SK-N-SH treated with all-trans-retinoic acid at 6 μM for 48 hours (cell line): ENCODE data around the gene SPOP.

Experiments
- ATAC-seq: fragments of 200-7000 bp; cut with Tn5 transposase; 3 replicates; pipeline ENCODE4 v1.9.1; 2020; ENCODE audit warnings: mild to moderate bottlenecking, moderate library complexity
- ARNTL ChIP-seq: fragments of 450-650 bp; formaldehyde crosslinking; IDR thresholded peaks from 2 replicates; pipeline ENCODE4 v1.5.0; 2020; ENCODE audit warnings: low read depth, mild to moderate bottlenecking, moderate library complexity, borderline replicate concordance
- BACH2 ChIP-seq: fragments of 250-450 bp; sonication (Bioruptor Pico); IDR thresholded peaks from 2 replicates; pipeline ENCODE4 v1.9.0; 2021; ENCODE audit warnings: mild to moderate bottlenecking, borderline replicate concordance
- CREB5 ChIP-seq: fragments of 250-450 bp; sonication (Bioruptor Pico); IDR thresholded peaks from 2 replicates; pipeline ENCODE4 v1.5.1; 2020; ENCODE audit warnings: low read depth, mild to moderate bottlenecking, moderate library complexity
- CSDC2 ChIP-seq: fragments of 250-450 bp; sonication (Bioruptor Pico); IDR thresholded peaks from 2 replicates; pipeline ENCODE4 v1.5.0; 2020; ENCODE audit warnings: mild to moderate bottlenecking, moderate library complexity
- ESRRG ChIP-seq: fragments of 250-450 bp; sonication (Bioruptor Pico); IDR thresholded peaks from 2 replicates; pipeline ENCODE4 v1.6.1; 2021; ENCODE audit warnings: mild to moderate bottlenecking
- GLIS3 ChIP-seq: fragments of 250-450 bp; sonication (Bioruptor Pico); IDR thresholded peaks from 2 replicates; pipeline ENCODE4 v1.5.0; 2020; ENCODE audit warnings: mild to moderate bottlenecking, moderate library complexity
- ISL1 ChIP-seq: fragments of 250-450 bp; sonication (Bioruptor Pico); IDR thresholded peaks from 2 replicates; pipeline ENCODE4 v2.1.2; 2022; ENCODE audit warnings: mild to moderate bottlenecking, moderate library complexity
- OSR1 ChIP-seq: fragments of 250-450 bp; sonication (Bioruptor Pico); IDR thresholded peaks from 2 replicates; pipeline ENCODE4 v1.8.0; 2022; ENCODE audit warnings: moderate library complexity, mild to moderate bottlenecking, inconsistent platforms
- PATZ1 ChIP-seq: fragments of 250-450 bp; sonication (Bioruptor Pico); IDR thresholded peaks from 2 replicates; pipeline ENCODE4 v1.8.0; 2020; ENCODE audit warnings: mild to moderate bottlenecking, moderate library complexity, borderline replicate concordance
- POU6F1 ChIP-seq: fragments of 250-450 bp; sonication (Bioruptor Pico); IDR thresholded peaks from 2 replicates; pipeline ENCODE4 v1.8.0; 2021; ENCODE audit warnings: low read depth, mild to moderate bottlenecking, moderate library complexity, borderline replicate concordance
- PPARA ChIP-seq: fragments of 250-450 bp; sonication (Bioruptor Pico); IDR thresholded peaks from 2 replicates; pipeline ENCODE4 v1.5.0; 2020; ENCODE audit warnings: mild to moderate bottlenecking, borderline replicate concordance
- RARB ChIP-seq: fragments of 250-450 bp; sonication (Bioruptor Pico); IDR thresholded peaks from 2 replicates; pipeline ENCODE4 v1.8.0; 2021; ENCODE audit warnings: mild to moderate bottlenecking, moderate library complexity
- SNAI2 ChIP-seq: fragments of 250-450 bp; sonication (Bioruptor Pico); IDR thresholded peaks from 2 replicates; pipeline ENCODE4 v1.5.0; 2020; ENCODE audit warnings: mild to moderate bottlenecking, moderate library complexity
- TCF4 ChIP-seq: fragments of 250-450 bp; sonication (Bioruptor Pico); IDR thresholded peaks from 2 replicates; pipeline ENCODE4 v1.8.0; 2021; ENCODE audit warnings: mild to moderate bottlenecking, moderate library complexity, borderline replicate concordance
- TOX ChIP-seq: fragments of 250-450 bp; sonication (Bioruptor Pico); IDR thresholded peaks from 2 replicates; pipeline ENCODE4 v1.8.0; 2021; ENCODE audit warnings: mild to moderate bottlenecking, moderate library complexity, borderline replicate concordance
- ZC3H10 ChIP-seq: fragments of 250-450 bp; sonication (Bioruptor Pico); IDR thresholded peaks from 2 replicates; pipeline ENCODE4 v1.5.1; 2021; ENCODE audit warnings: mild to moderate bottlenecking, moderate library complexity
- ZFP3 ChIP-seq: fragments of 250-450 bp; sonication (Bioruptor Pico); IDR thresholded peaks from 2 replicates; pipeline ENCODE4 v1.5.0; 2020; ENCODE audit warnings: mild to moderate bottlenecking, moderate library complexity
- ZFP30 ChIP-seq: fragments of 450-650 bp; formaldehyde crosslinking; IDR thresholded peaks from 2 replicates; pipeline ENCODE4 v1.5.0; 2022; ENCODE audit warnings: mild to moderate bottlenecking, moderate library complexity
- ZNF565 ChIP-seq: fragments of 450-650 bp; formaldehyde crosslinking; conservative IDR thresholded peaks from 2 replicates; pipeline ENCODE4 v1.5.0; 2020; ENCODE audit warnings: low read depth, mild to moderate bottlenecking, moderate library complexity
- ZNF70 ChIP-seq: fragments of 450-650 bp; formaldehyde crosslinking; IDR thresholded peaks from 2 replicates; pipeline ENCODE4 v1.5.0; 2020; ENCODE audit warnings: mild to moderate bottlenecking, moderate library complexity
- ZNF8 ChIP-seq: fragments of 450-650 bp; formaldehyde crosslinking; IDR thresholded peaks from 2 replicates; pipeline ENCODE4 v1.5.0; 2020; ENCODE audit warnings: mild to moderate bottlenecking, moderate library complexity
- TF ChIP-seq, protein P1 (sequence below): fragments of 250-450 bp; sonication (Bioruptor Pico); IDR thresholded peaks from 2 replicates; pipeline ENCODE4 v1.5.1; 2021; ENCODE audit warnings: mild to moderate bottlenecking, moderate library complexity

Gene SPOP

GRCh38 chr17:49574945-49575678 is 102.8 kb downstream of the SPOP start:
- ATAC-seq, result no peak
- no peak for TF ChIP-seq PATZ1 (CRISPR knock-in tag)
- no peak for TF ChIP-seq CSDC2 (CRISPR knock-in tag)
- no peak for TF ChIP-seq PPARA (CRISPR knock-in tag)
- no peak for TF ChIP-seq ISL1

DNA sequence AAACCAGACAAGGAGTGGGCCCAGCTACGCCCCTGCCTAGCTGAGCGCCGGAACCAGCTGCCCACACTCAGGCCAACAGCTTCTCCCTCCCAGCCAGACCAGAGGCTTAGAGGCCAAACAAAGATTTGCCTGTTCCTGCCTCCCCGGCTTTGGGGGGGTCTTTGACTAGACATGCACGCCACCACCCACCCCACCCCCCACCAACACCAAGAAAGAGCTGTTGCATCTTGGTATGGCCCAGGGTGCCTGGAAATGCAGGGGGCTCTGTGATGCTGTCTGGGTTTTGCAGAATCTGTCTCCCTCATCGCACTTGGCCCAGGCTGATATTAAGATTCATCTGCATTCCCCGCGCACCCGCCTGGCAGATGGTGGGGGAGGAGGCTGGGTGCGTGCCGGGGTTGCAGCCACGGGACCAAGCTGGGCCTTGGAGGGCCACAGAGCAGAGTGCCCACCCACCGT is 103.5 kb downstream of the SPOP start:
- ATAC-seq, result no peak
- TF ChIP-seq RARB (no peak), ZNF565 (CRISPR knock-in tag) (no peak), TCF4 (CRISPR knock-in tag) (no peak)

- TF ChIP-seq PPARA (CRISPR knock-in tag) (no peak), BACH2 (no peak), CREB5 (CRISPR knock-in tag) (no peak), PATZ1 (CRISPR knock-in tag) (no peak), ZFP30 (CRISPR knock-in tag) (no peak), ZFP3 (CRISPR knock-in tag) (no peak), ZNF8 (CRISPR knock-in tag) (no peak), SNAI2 (CRISPR knock-in tag) (no peak), ARNTL (CRISPR knock-in tag) (no peak), ZC3H10 (no peak), ISL1 (no peak), POU6F1 (CRISPR knock-in tag) (no peak), ZNF70 (CRISPR knock-in tag) (no peak), GLIS3 (CRISPR knock-in tag) (no peak), RARB (no peak)
Observed at GRCh38 chr17:49573510-49574322, 104.2 kb downstream of the SPOP start.

DNA sequence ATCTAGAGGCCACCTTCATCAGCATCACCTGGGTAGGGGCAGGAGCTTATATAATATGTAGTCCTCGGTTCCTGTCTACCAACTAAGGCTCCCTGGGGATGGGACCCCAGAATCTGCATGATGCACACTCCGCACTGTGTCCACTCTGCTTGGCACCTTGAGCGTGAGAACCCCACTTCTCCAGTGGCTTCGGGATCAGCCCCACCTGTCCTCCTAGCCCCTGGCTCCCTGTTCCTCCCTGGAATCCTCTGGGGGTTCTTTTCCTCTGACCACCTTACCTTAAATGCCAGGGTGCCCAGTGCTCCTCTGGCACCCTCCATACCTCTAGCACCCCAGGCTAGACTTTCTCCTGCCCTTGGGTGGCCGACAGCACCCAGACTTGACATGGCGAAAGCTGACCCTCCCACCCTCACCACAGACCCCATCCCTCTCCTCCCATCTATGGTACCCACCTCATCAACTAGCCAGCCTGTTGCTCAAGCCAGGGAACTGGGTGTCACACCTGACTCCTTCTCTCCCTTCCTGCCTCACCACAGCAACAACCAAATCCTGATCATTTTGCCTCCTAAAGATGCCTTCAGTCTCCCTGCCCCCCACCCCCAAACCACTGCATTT is 105.0 kb downstream of the SPOP start:
- no peak for ATAC-seq
- TF ChIP-seq OSR1 (CRISPR knock-in tag), result no peak
- TF ChIP-seq, protein P1, sequence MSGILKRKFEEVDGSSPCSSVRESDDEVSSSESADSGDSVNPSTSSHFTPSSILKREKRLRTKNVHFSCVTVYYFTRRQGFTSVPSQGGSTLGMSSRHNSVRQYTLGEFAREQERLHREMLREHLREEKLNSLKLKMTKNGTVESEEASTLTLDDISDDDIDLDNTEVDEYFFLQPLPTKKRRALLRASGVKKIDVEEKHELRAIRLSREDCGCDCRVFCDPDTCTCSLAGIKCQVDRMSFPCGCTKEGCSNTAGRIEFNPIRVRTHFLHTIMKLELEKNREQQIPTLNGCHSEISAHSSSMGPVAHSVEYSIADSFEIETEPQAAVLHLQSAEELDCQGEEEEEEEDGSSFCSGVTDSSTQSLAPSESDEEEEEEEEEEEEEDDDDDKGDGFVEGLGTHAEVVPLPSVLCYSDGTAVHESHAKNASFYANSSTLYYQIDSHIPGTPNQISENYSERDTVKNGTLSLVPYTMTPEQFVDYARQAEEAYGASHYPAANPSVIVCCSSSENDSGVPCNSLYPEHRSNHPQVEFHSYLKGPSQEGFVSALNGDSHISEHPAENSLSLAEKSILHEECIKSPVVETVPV, result no peak
- TF ChIP-seq ISL1, result no peak
- TF ChIP-seq BACH2, result no peak
- TF ChIP-seq ARNTL (CRISPR knock-in tag), result no peak
- TF ChIP-seq TOX (CRISPR knock-in tag), result no peak
- TF ChIP-seq TCF4 (CRISPR knock-in tag), result no peak
- TF ChIP-seq ZNF8 (CRISPR knock-in tag), result no peak
- TF ChIP-seq POU6F1 (CRISPR knock-in tag), result no peak
- TF ChIP-seq RARB, result no peak
- no peak for TF ChIP-seq ZFP3 (CRISPR knock-in tag)
- TF ChIP-seq PPARA (CRISPR knock-in tag), result no peak
- no peak for TF ChIP-seq ESRRG (CRISPR knock-in tag)
- no peak for TF ChIP-seq ZFP30 (CRISPR knock-in tag)
- no peak for TF ChIP-seq CREB5 (CRISPR knock-in tag)
- TF ChIP-seq ZNF70 (CRISPR knock-in tag), result no peak

More at GRCh38 chr17:49573510-49574322, 104.2 kb downstream of the SPOP start:
- no peak for ATAC-seq
